HepG2 (cell line): Measurements from ENCODE around the gene TYMP. TPM values are rescaled to one million over a fixed set of nuclear protein-coding genes. Genes with fewer than 3 reads are reported as not detected.

Experiments
- ATAC-seq: fragments of 200-7000 bp; cut with Tn5 transposase; 3 replicates; pipeline ENCODE4 v1.9.1; 2020; ENCODE audit warnings: mild to moderate bottlenecking, moderate library complexity
- BruUV-seq: library from RNA; stranded (reverse); fragments of 400-500 nt; replicated peaks from 2 replicates; lab custom pipeline; 2021; lab: Mats Ljungman, UMichigan
- CTCF ChIA-PET: fragments of 300-600 bp; formaldehyde crosslinking; extraction: SDS; loops from one replicate; lab custom pipeline; 2021; ENCODE audit warnings: low total read pairs, inconsistent platforms, low intra/inter-chr PET ratio; lab: Yijun Ruan, JAX
- POLR2A ChIA-PET: fragments of 350-600 bp; sonication (Branson Sonifier 250); formaldehyde crosslinking; loops from one replicate; lab custom pipeline; 2020; ENCODE audit warnings: antibody characterized with exemption, inconsistent platforms; lab: Yijun Ruan, JAX
- DNase-seq: peaks from one replicate; pipeline ENCODE4 v3.0.0-alpha.2; 2015; ENCODE audit warnings: low spot score
- FAIRE-seq: peaks from 3 replicates; lab custom pipeline; 2011; peaks lifted over from hg19 to GRCh38; lab: Jason Lieb, UNC
- H2AFZ ChIP-seq: one replicate; pipeline ENCODE4 v1.6.1; 2011; ENCODE audit warnings: low read length, inconsistent platforms
- H3K27ac ChIP-seq: fragments of 300-600 bp; 3 replicates; pipeline ENCODE4 v1.8.0; 2011; ENCODE audit warnings: mixed run types, mild to moderate bottlenecking, mixed read lengths, low read length, inconsistent platforms; ENCODE audit not compliant: insufficient read depth; ENCODE audit errors: extremely low read length
- H3K27me3 ChIP-seq, 2 experiments: fragments of 200-600 bp in 1 of 2; 2 replicates in 1 of 2; 3 replicates in 1 of 2; pipeline versions ENCODE4 v1.6.0 to v1.8.0; 2011; ENCODE audit warnings: low read length in 2 of 2, mild to moderate bottlenecking in 2 of 2, moderate library complexity in 2 of 2, inconsistent platforms in 1 of 2; ENCODE audit not compliant: insufficient read depth in 2 of 2, control insufficient read depth in 1 of 2
- H3K36me3 ChIP-seq, 2 experiments: fragments of 200-600 bp in 1 of 2; replicated peaks in 1 of 2; 2 replicates in 1 of 2; 3 replicates in 1 of 2; pipeline versions ENCODE4 v1.5.1 to v1.8.0; 2011; ENCODE audit warnings: low read length in 2 of 2, inconsistent platforms in 1 of 2; ENCODE audit not compliant: insufficient read depth in 2 of 2, control insufficient read depth in 1 of 2
- H3K4me1 ChIP-seq: 2 replicates; pipeline ENCODE4 v1.5.1; 2012; ENCODE audit warnings: low read length, inconsistent platforms; ENCODE audit not compliant: insufficient read depth
- H3K4me2 ChIP-seq: 2 replicates; pipeline ENCODE4 v1.6.0; 2011; ENCODE audit warnings: low read depth, low read length, inconsistent platforms
- H3K4me3 ChIP-seq, 3 experiments: fragments of 200-600 bp in 1 of 3; sonication (generic), shearing (Covaris generic) in 1 of 3; replicated peaks in 1 of 3; 2 replicates each; pipeline ENCODE4 v1.5.1; 2011 to 2016; ENCODE audit warnings: low read length in 3 of 3, inconsistent platforms in 2 of 3, low read depth in 2 of 3, mild to moderate bottlenecking in 2 of 3, control low read depth in 1 of 3, mixed read lengths in 1 of 3; ENCODE audit not compliant: insufficient read depth in 1 of 3
- H3K79me2 ChIP-seq: one replicate; pipeline ENCODE4 v1.6.1; 2011; ENCODE audit warnings: low read length, inconsistent platforms; ENCODE audit not compliant: insufficient read depth
- H3K9ac ChIP-seq: 2 replicates; pipeline ENCODE4 v1.6.0; 2011; ENCODE audit warnings: mild to moderate bottlenecking, low read depth, low read length, inconsistent platforms; ENCODE audit not compliant: insufficient read depth
- H3K9me3 ChIP-seq: 2 replicates; pipeline ENCODE4 v1.5.1; 2012; ENCODE audit warnings: mild to moderate bottlenecking, low read length
- H4K20me1 ChIP-seq: 2 replicates; pipeline ENCODE4 v1.6.0; 2011; ENCODE audit warnings: inconsistent platforms, mild to moderate bottlenecking, low read length, moderate library complexity; ENCODE audit not compliant: insufficient read depth
- BRF2 ChIP-seq: sonication (generic); formaldehyde crosslinking; IDR thresholded peaks from 2 replicates; pipeline ENCODE4 v1.8.1; 2022; ENCODE audit warnings: mild to moderate bottlenecking, missing genetic modification reagents
- CBX2 ChIP-seq, 2 experiments: fragments of 200-600 bp in 1 of 2; sonication (generic); formaldehyde crosslinking in 1 of 2; IDR thresholded peaks; 2 replicates each; pipeline versions ENCODE4 v1.7.0 to v1.8.1; 2018 to 2022; ENCODE audit warnings: low read depth in 2 of 2, low read length in 1 of 2, mild to moderate bottlenecking in 1 of 2, missing genetic modification reagents in 1 of 2
- CBX5 ChIP-seq: sonication (generic); formaldehyde crosslinking; IDR thresholded peaks from 2 replicates; pipeline ENCODE4 v1.4.0; 2020; ENCODE audit warnings: missing genetic modification reagents, borderline replicate concordance
- FOXP1 ChIP-seq, 2 experiments: fragments of 450-650 bp in 1 of 2; IDR thresholded peaks; 2 replicates each; pipeline ENCODE4 v1.6.1; 2017 to 2018; ENCODE audit warnings: antibody characterized with exemption in 1 of 2
- GABPB1 ChIP-seq: IDR thresholded peaks from 2 replicates; pipeline ENCODE4 v1.6.1; 2016; ENCODE audit warnings: mild to moderate bottlenecking, missing genetic modification reagents, moderate library complexity, missing compliant biosample characterization
- HIVEP1 ChIP-seq: sonication (generic); formaldehyde crosslinking; IDR thresholded peaks from 2 replicates; pipeline ENCODE4 v1.4.0; 2020; ENCODE audit warnings: mild to moderate bottlenecking, missing genetic modification reagents
- RNF219 ChIP-seq: sonication (generic); formaldehyde crosslinking; IDR thresholded peaks from 2 replicates; pipeline ENCODE4 v1.5.0; 2020; ENCODE audit warnings: mild to moderate bottlenecking, missing genetic modification reagents
- RXRA ChIP-seq: sonication (generic); formaldehyde crosslinking; IDR thresholded peaks from 2 replicates; pipeline ENCODE4 v1.5.1; 2020; ENCODE audit warnings: missing genetic modification reagents
- SIX1 ChIP-seq: sonication (generic); formaldehyde crosslinking; IDR thresholded peaks from 2 replicates; pipeline ENCODE4 v1.4.0; 2020; ENCODE audit warnings: missing genetic modification reagents, borderline replicate concordance
- TGIF2 ChIP-seq: IDR thresholded peaks from 2 replicates; pipeline ENCODE4 v1.6.1; 2016; ENCODE audit warnings: control low read depth, missing compliant biosample characterization
- THYN1 ChIP-seq: sonication (generic); formaldehyde crosslinking; IDR thresholded peaks from 2 replicates; pipeline ENCODE4 v1.8.1; 2023; ENCODE audit warnings: low read depth, mild to moderate bottlenecking, moderate library complexity, missing genetic modification reagents, borderline replicate concordance
- ZFP36 ChIP-seq: fragments of 150-350 bp; IDR thresholded peaks from 2 replicates; pipeline ENCODE4 v1.6.1; 2018; ENCODE audit warnings: borderline replicate concordance, low read length, low read depth; ENCODE audit not compliant: partially characterized antibody
- ZNF333 ChIP-seq: sonication (generic); formaldehyde crosslinking; IDR thresholded peaks from 2 replicates; pipeline ENCODE4 v1.4.0; 2020; ENCODE audit warnings: mild to moderate bottlenecking, missing genetic modification reagents, borderline replicate concordance
- ZNF343 ChIP-seq: sonication (generic); formaldehyde crosslinking; IDR thresholded peaks from 2 replicates; pipeline ENCODE4 v1.4.0; 2020; ENCODE audit warnings: mild to moderate bottlenecking, missing genetic modification reagents
- ZNF83 ChIP-seq: sonication (generic); formaldehyde crosslinking; IDR thresholded peaks from 2 replicates; pipeline ENCODE4 v1.4.0; 2020; ENCODE audit warnings: missing genetic modification reagents, mild to moderate bottlenecking, borderline replicate concordance
- WGBS: methylation state at CpG from one replicate; pipeline ENCODE4 v1.1.6; 2017; ENCODE audit warnings: low lambda C conversion rate; 5-methylcytosine and 5-hydroxymethylcytosine counted together
- in situ Hi-C: cut with HindIII; loops from 2 replicates; pipeline ENCODE4 v1.10.0; 2017; ENCODE audit warnings: low pct_unique_long_range_greater_than_20kb; ENCODE audit not compliant: extremely low pct_ligation_motif_present
- intact Hi-C: fragments of 100-400 bp; cut with micrococcal nuclease; formaldehyde crosslinking; loops from one replicate; pipeline ENCODE4 v1.10.0; 2022; ENCODE audit not compliant: unreplicated experiment
- polyA plus RNA-seq, 8 experiments: library from polyadenylated mRNA; depleted of rRNA in 3 of 8; stranded (reverse) in 7 of 8; unstranded in 1 of 8; fragments of >200 nt; fragmentation: Illumina TruSeq in 4 of 8; extraction: Trizol in 4 of 8; gene quantifications; 2 replicates each; pipeline versions ENCODE4 v1.2.1 to v1.2.3, GENCODE V29; 2011 to 2016; ENCODE audit warnings: low read depth in 4 of 8, missing spikeins in 1 of 8, mixed read lengths in 1 of 8; ENCODE audit not compliant: insufficient read depth in 1 of 8
- total RNA-seq, 5 experiments: library from RNA; depleted of rRNA; stranded (reverse); fragments of >200 nt; fragmentation: Illumina TruSeq; extraction: Trizol; gene quantifications; 2 replicates each; pipeline ENCODE4 v1.2.3, GENCODE V29; 2016; ENCODE audit warnings: low read depth in 1 of 5

TYMP gene
- total and polyA plus RNA-seq, 2 of the 13 experiments (the other 11 are each of a cell fraction or from before 2014, with no cell fraction given): 3.9 to 4.3 TPM

GRCh38 chr22:50563413-50564160 is 33.8 kb upstream of the TYMP start (continued):
- 0 out of 2 replicates have a peak, but pooled peaks have one; percentile 39 for TF ChIP-seq RXRA
- TF ChIP-seq ZNF83 (CRISPR knock-in tag): no peak
- no peak for TF ChIP-seq ZNF343 (CRISPR knock-in tag)
- 0 out of 2 replicates have a peak, but pooled peaks have one; percentile 55 for TF ChIP-seq ZNF333 (CRISPR knock-in tag)
- no peak for TF ChIP-seq RNF219

- CTCF ChIA-PET: interaction anchor here (1.2 kb wide), 1 partner anchor 51 kb away, joined by 3 read pairs; no protein-coding TSS in a partner anchor
- FAIRE-seq: peak; percentile 87
- no peak within 1 kb of the TSS for H2AFZ ChIP-seq
- peaks cover 0 to 22% of the 10 kb centered on the region in 2 experiments; a peak in 2 of 5 replicates for H3K27me3 ChIP-seq
- no peaks in the 10 kb centered on the region for H3K79me2 ChIP-seq
- H3K4me1 ChIP-seq: peaks cover 12% of the 10 kb centered on the region
- H3K4me3 ChIP-seq: peak within 1 kb of the TSS; percentile 68 to 85 (median 71)
- WGBS: 27% methylated on average over 27 of the region's 61 CpGs
- H3K27ac ChIP-seq: peak within 1 kb of the TSS; percentile 55
- peak within 1 kb of the TSS; percentile 64 for H3K9ac ChIP-seq
- DNase-seq: peak; percentile 92
- peak within 1 kb of the TSS; percentile 89 for H3K4me2 ChIP-seq
- intact Hi-C loops (loop anchor here (5.0 kb wide), 1 partner anchor 35 kb away; the partner anchor contains the start of gene SCO2), in situ Hi-C loops (no loop called here)
- H4K20me1 ChIP-seq: no peaks in the 10 kb centered on the region
- peak; percentile 95 for ATAC-seq
- POLR2A ChIA-PET: interaction anchor here (0.7 to 2.9 kb wide), 18 partner anchors 12 to 319 kb away, joined by 3 to 36 read pairs (median 6); partner anchors contain the start of genes CHKB, CPT1B, KLHDC7B and LMF2
- TSS peak; percentile 83 for BruUV-seq
- H3K36me3 ChIP-seq: no peaks in the 10 kb centered on the region
- no peaks in the 10 kb centered on the region for H3K9me3 ChIP-seq
- 0 out of 2 replicates have a peak, but pooled peaks have one; percentile 53 for TF ChIP-seq TGIF2 (CRISPR knock-in tag)
- TF ChIP-seq CBX5 (CRISPR knock-in tag): 0 out of 2 replicates have a peak, but pooled peaks have one; percentile 12
- peak; percentile 95 for TF ChIP-seq GABPB1 (CRISPR knock-in tag)
- TF ChIP-seq CBX2 (IDR thresholded peaks at IDR 0.05; ENCODE audit: low read depth, low read length): no peak
- TF ChIP-seq CBX2 (CRISPR knock-in tag; IDR thresholded peaks at IDR 0.05; ENCODE audit: low read depth): no peak
- TF ChIP-seq BRF2: no peak
- TF ChIP-seq SIX1 (CRISPR knock-in tag): no peak
- TF ChIP-seq THYN1 (CRISPR knock-in tag): no peak
- TF ChIP-seq HIVEP1 (CRISPR knock-in tag): no peak; the same call in 1 of the 2 replicates
- no peak for TF ChIP-seq FOXP1 (IDR thresholded peaks at IDR 0.05)
- no peak for TF ChIP-seq FOXP1 (CRISPR knock-in tag; IDR thresholded peaks at IDR 0.05)
- no peak for TF ChIP-seq ZFP36
These were observed 33.0 kb upstream of the TYMP start, which contains the start of gene SYCE3 for GRCh38 chr22:50562523-50563412. Gene SYCE3, minus strand, starts transcription at chr22:50562919. Its CDS starts 6,514 bp downstream, at chr22:50556405.
